Measurements from ENCODE around the gene ARPC3. TPM values are rescaled to one million over a fixed set of nuclear protein-coding genes. Genes with fewer than 3 reads are reported as not detected.

Gene ARPC3
- total and polyA plus RNA-seq, 2 donors (not counting 1 experiment from before 2014, with no cell fraction given): 87.4 to 169 TPM

- H3K4me2 ChIP-seq (ENCODE audit: extremely low read depth, insufficient read depth, low read length): no peak overlapping the region
- no peaks in the 10 kb centered on the region for H3K36me3 ChIP-seq (ENCODE audit: control insufficient read depth, insufficient read depth, low read length)
- no peak overlapping the region for H3K9ac ChIP-seq (ENCODE audit: insufficient read depth, low read length)
- H3K4me3 ChIP-seq (replicated peaks in 1 of 4; ENCODE audit: control extremely low read depth in 1 of 4, insufficient read depth in 1 of 4, low read depth in 3 of 4, low read length in 4 of 4): no peak overlapping the region
- no peaks in the 10 kb centered on the region for H3K4me1 ChIP-seq (ENCODE audit: control insufficient read depth, extremely low read depth, insufficient read depth, low read length)
- no peaks in the 10 kb centered on the region for H3K9me3 ChIP-seq (ENCODE audit: control insufficient read depth, insufficient read depth, low read depth, low read length)
- DNase-seq (ENCODE audit: low read depth in 2 of 2): no peak
- H2AFZ ChIP-seq (ENCODE audit: low read length): no peak overlapping the region
- no peaks in the 10 kb centered on the region for H3K27me3 ChIP-seq (ENCODE audit: control insufficient read depth, insufficient read depth, low read length)
- H3K79me2 ChIP-seq (ENCODE audit: control insufficient read depth, insufficient read depth, low read length): peaks cover 13% of the 10 kb centered on the region
- TF ChIP-seq EZH2 (IDR thresholded peaks at IDR 0.05; ENCODE audit: low read length, missing control alignments): no peak
- no peak for TF ChIP-seq CTCF (conservative IDR thresholded peaks at IDR 0.05 in 1 of 2, IDR thresholded peaks at IDR 0.05 in 1 of 2; ENCODE audit: low read depth in 1 of 2, low read length in 2 of 2)
- H3K27ac ChIP-seq (ENCODE audit: insufficient read depth, low read length): no peak overlapping the region
- H4K20me1 ChIP-seq (ENCODE audit: control insufficient read depth, extremely low read depth, insufficient read depth, low read length): no peaks in the 10 kb centered on the region
Measured at GRCh38 chr12:110453569-110454296, 3.6 kb upstream of the ARPC3 start.

- no peaks in the 10 kb centered on the region for H3K36me3 ChIP-seq (ENCODE audit: control insufficient read depth, insufficient read depth, low read length)
- no peak overlapping the region for H3K9ac ChIP-seq (ENCODE audit: insufficient read depth, low read length)
- H4K20me1 ChIP-seq (ENCODE audit: control insufficient read depth, extremely low read depth, insufficient read depth, low read length): no peaks in the 10 kb centered on the region
- no peaks in the 10 kb centered on the region for H3K4me1 ChIP-seq (ENCODE audit: control insufficient read depth, extremely low read depth, insufficient read depth, low read length)
- no peaks in the 10 kb centered on the region for H3K27me3 ChIP-seq (ENCODE audit: control insufficient read depth, insufficient read depth, low read length)
- no peak overlapping the region for H3K4me2 ChIP-seq (ENCODE audit: extremely low read depth, insufficient read depth, low read length)
- no peaks in the 10 kb centered on the region for H3K9me3 ChIP-seq (ENCODE audit: control insufficient read depth, insufficient read depth, low read depth, low read length)
- no peak for TF ChIP-seq CTCF (conservative IDR thresholded peaks at IDR 0.05 in 1 of 2, IDR thresholded peaks at IDR 0.05 in 1 of 2; ENCODE audit: low read depth in 1 of 2, low read length in 2 of 2)
- no peak for TF ChIP-seq EZH2 (IDR thresholded peaks at IDR 0.05; ENCODE audit: low read length, missing control alignments)
- no peak overlapping the region for H3K27ac ChIP-seq (ENCODE audit: insufficient read depth, low read length)
- H3K4me3 ChIP-seq (replicated peaks in 1 of 4; ENCODE audit: control extremely low read depth in 1 of 4, insufficient read depth in 1 of 4, low read depth in 3 of 4, low read length in 4 of 4): no peak overlapping the region
- H2AFZ ChIP-seq (ENCODE audit: low read length): no peak overlapping the region
- no peak for DNase-seq (ENCODE audit: low read depth in 2 of 2)
- H3K79me2 ChIP-seq (ENCODE audit: control insufficient read depth, insufficient read depth, low read length): peaks cover 36% of the 10 kb centered on the region
Measured at GRCh38 chr12:110451263-110451662, 1.1 kb upstream of the ARPC3 start.

- no peak for DNase-seq (ENCODE audit: low read depth in 2 of 2)
- TF ChIP-seq CTCF (conservative IDR thresholded peaks at IDR 0.05 in 1 of 2, IDR thresholded peaks at IDR 0.05 in 1 of 2; ENCODE audit: low read depth in 1 of 2, low read length in 2 of 2) (no peak), EZH2 (IDR thresholded peaks at IDR 0.05; ENCODE audit: low read length, missing control alignments) (no peak)
- H2AFZ ChIP-seq (ENCODE audit: low read length): no peak overlapping the region
- H3K4me3 ChIP-seq (replicated peaks in 1 of 4; ENCODE audit: control extremely low read depth in 1 of 4, insufficient read depth in 1 of 4, low read depth in 3 of 4, low read length in 4 of 4): no peak overlapping the region
- H3K4me2 ChIP-seq (ENCODE audit: extremely low read depth, insufficient read depth, low read length): no peak overlapping the region
- no peaks in the 10 kb centered on the region for H4K20me1 ChIP-seq (ENCODE audit: control insufficient read depth, extremely low read depth, insufficient read depth, low read length)
- no peaks in the 10 kb centered on the region for H3K9me3 ChIP-seq (ENCODE audit: control insufficient read depth, insufficient read depth, low read depth, low read length)
- no peaks in the 10 kb centered on the region for H3K27me3 ChIP-seq (ENCODE audit: control insufficient read depth, insufficient read depth, low read length)
- H3K79me2 ChIP-seq (ENCODE audit: control insufficient read depth, insufficient read depth, low read length): peaks cover 37% of the 10 kb centered on the region
- H3K27ac ChIP-seq (ENCODE audit: insufficient read depth, low read length): no peak overlapping the region
- peaks cover 6% of the 10 kb centered on the region for H3K36me3 ChIP-seq (ENCODE audit: control insufficient read depth, insufficient read depth, low read length)
- no peaks in the 10 kb centered on the region for H3K4me1 ChIP-seq (ENCODE audit: control insufficient read depth, extremely low read depth, insufficient read depth, low read length)
- H3K9ac ChIP-seq (ENCODE audit: insufficient read depth, low read length): no peak overlapping the region
Measured at GRCh38 chr12:110444455-110444854, 5.7 kb downstream of the ARPC3 start.
